Posterior cingulate gyrus (tissue), 11 donors: ENCODE measurements around the gene RHOJ.

Experiments
- DNase-seq, 10 donors: peaks; one replicate each; pipeline versions ENCODE4 v3.0.0 to v3.0.0-alpha.2; 2020 to 2021; ENCODE audit warnings: mixed read lengths in 3 of 10
- intact Hi-C: fragments of 100-400 bp; cut with DNase I; formaldehyde crosslinking; loops from one replicate; pipeline ENCODE4 v1.15.1; 2023

RHOJ gene

GRCh38 chr14:63203618-63204406, 431 bp upstream of the RHOJ start:
- intact Hi-C loops: no loop called here
- peak; percentile 51 to 93 (median 64) for DNase-seq

DNA sequence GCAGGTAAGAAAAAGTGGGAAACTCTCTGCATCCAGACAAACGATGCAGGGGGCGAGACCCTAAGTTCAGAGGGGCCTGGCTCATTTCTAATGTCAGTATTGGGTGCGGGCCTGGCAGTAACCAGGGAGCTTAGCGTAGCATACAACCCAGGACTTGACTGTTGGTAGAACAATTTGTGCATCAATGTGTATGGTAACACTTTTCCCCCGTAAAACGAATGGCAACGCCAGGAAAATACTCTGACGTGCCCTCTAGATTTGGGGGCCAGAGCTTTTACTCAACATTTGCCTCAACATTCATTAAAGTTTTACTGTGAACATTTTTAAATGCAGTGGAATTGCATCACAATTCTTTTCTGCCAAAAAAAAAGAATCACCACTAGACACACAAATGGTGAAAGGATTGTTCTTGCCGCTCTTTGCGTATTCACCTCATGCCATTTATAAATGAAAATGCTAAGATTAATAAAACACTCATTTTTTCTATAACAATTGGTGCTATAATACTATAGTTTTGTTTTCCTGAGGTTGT, 867 bp downstream of the RHOJ start:
- DNase-seq: no peak
- intact Hi-C loops: no loop called here

DNA sequence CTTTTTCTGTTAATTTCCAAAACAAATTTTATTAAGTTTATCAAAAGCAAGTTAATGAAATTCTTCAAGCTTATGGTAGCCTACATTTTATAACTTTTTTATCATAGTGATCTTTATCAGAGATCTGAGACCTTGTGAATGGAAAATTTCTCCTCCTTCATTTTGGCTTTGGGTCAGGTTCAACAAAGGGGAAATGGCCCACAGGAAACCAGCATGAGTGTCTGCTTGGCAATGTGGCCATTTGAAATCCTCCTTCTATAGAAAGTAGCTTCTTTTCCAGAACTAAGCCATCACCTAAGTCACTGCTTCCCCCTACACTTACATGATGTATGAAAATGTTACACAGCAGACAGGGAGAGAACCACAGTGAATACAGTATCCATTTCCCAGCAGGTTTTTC, 1.6 kb downstream of the RHOJ start:
- no peak for DNase-seq
- intact Hi-C loops: no loop called here

DNA sequence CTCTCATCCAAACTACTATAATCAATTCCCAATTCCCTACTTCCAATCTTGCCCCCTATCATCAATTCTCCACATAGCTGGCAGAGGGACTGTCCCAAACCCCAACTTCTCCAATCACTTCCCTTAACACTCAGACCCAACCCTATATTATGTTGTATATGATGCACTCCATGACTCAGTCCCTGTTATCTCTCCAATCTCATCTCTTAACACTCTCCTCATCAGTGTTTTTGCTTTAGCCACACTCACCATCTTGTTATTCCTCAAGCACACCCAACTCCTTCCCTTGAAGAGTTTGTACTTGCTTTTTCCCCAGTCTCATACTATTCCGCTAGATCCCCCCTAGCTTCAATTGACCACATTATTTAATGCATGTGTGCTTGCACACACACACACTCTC, 4.9 kb downstream of the RHOJ start:
- intact Hi-C loops: no loop called here
- DNase-seq: no peak

GRCh38 chr14:63210812-63211211, 6.6 kb downstream of the RHOJ start:
- no peak for DNase-seq
- intact Hi-C loops: no loop called here

- no peak for DNase-seq
- intact Hi-C loops: no loop called here
These were observed 8.0 kb downstream of the RHOJ start for GRCh38 chr14:63212209-63212608.

DNA sequence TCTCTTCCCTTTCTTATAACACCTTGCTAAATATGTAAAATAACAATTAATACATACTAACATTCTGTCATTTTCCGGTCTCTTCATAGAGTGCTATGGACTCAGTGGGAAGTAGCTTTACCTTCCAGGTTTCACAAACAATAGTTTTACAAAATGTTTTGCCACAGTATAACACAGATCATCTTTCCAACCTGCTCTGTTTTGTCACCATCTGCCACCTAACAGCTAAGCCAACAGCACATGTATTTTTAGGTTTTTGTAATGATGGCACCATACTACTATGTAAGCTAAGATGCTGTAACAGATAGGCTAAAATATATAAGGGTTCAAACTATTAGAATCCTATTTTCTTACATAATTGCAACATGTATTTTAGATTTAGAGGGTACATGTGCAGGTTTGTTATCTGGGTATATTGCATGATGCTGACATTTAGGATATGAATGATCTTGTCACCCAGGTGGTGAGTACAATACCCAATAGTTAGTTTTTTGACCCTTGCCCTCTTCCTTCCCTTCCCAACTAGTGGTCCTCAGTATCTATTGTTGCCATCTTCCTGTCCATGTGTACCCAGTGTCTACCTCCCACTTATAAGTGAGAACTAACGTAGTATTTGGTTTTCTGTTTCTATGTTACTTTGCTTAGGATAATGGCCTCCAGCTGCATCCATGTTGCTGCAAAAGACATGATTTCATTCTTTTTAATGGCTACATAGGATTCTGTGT, 8.7 kb downstream of the RHOJ start:
- intact Hi-C loops: no loop called here
- no peak for DNase-seq

DNA sequence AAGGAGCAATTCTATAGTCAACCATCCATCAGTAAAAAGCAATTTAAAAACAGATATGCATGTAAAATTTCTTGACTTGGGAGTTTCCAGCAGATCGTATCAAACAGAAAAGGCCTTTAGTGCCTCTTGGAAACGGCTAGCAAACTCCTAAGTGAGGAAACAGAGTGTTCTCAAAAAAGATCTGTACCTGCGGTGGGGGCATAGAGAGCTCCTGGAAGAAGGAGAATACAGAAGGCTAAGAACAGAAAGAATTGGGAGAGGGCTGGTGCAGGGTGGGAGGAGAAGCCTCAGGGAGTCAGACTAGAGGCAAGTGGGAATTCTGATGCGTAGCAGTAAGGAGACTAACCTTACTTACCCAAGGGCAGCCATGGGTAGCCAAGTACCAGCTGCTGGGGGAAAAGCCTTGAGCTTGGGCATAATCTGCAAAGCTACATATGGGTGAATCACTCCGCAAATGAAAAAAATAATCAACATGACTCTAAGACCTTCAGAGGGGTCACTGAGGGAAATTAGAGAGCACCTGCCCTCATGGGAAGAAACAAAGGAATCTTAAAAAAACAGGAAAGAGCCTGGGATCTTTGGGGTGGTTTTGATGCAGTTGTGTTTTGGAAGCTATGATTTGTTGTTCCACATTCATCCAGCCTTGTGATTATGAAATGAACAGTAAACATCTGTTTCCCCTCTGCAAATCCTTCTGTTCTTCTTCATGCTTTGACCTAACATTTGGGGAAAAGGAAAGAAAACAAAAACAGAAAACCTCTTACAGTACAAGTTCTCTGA, 10.4 kb downstream of the RHOJ start:
- DNase-seq: no peak
- intact Hi-C loops: no loop called here

DNA sequence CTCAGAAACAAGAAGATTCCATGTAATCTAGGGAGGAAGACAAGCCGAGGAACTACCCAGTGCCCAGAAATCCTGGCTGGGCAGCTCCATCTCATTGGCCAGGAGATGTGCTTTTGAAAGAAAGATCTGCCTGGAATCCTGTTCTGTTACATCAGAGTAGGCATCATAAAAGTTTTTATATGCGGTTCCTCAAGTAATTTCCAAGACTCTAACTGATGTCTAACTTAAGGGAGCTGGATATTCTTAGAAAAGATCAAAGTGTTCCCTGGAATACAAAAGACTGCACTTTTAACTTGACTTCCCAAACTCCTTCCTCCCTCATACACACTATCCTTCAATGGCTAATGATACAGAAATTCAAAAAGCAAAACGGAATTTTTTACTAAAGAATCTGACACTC, 16.3 kb downstream of the RHOJ start:
- no peak for DNase-seq
- intact Hi-C loops: no loop called here

- no peak for DNase-seq
- intact Hi-C loops: no loop called here
These were observed 19.4 kb downstream of the RHOJ start for GRCh38 chr14:63223596-63223995.

GRCh38 chr14:63224196-63224595, 20.0 kb downstream of the RHOJ start:
- intact Hi-C loops: no loop called here
- no peak for DNase-seq

GRCh38 chr14:63228217-63228616, 24.0 kb downstream of the RHOJ start:
- no peak for DNase-seq
- intact Hi-C loops: no loop called here

DNA sequence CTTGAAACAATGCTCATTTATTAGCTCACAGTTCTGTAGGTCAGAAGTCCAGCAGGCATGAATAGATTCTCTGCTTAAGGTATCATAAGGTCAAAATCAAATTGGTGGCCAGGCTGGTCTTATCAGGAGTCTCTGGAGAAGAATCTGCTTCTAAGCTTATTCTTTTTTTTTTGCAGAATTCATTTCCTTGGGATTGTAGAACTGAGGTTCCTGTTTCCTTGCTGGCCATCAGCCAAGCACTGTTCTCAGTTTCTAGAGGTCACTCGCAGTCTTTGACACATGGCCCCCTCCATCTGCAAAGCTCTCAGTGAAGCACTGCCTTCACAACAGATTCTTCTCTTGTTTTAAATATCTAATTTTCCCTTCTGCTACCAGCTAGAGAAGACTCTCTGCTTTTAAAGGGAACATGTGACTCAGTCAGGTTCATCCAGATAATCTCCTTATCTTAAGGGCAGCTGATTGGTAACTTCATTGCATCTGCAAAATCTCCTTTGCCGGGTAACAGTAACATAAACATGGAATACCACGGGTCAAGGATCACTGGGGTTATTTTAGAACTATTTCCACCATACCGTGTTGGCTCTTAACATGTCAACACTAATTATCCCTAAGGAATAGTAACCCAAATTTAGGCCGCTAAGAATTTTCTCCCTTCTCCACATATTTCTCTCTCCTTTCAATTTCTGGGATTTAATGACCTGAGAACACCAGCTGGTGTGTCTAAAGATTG, 25.3 kb downstream of the RHOJ start:
- DNase-seq: no peak
- intact Hi-C loops: no loop called here

GRCh38 chr14:63231766-63232165, 27.5 kb downstream of the RHOJ start:
- DNase-seq: no peak
- intact Hi-C loops: no loop called here

GRCh38 chr14:63237791-63238190, 33.5 kb downstream of the RHOJ start:
- intact Hi-C loops: no loop called here

GRCh38 chr14:63240221-63240620, 36.0 kb downstream of the RHOJ start:
- DNase-seq: no peak

More at GRCh38 chr14:63237791-63238190, 33.5 kb downstream of the RHOJ start:
- no peak for DNase-seq

DNA sequence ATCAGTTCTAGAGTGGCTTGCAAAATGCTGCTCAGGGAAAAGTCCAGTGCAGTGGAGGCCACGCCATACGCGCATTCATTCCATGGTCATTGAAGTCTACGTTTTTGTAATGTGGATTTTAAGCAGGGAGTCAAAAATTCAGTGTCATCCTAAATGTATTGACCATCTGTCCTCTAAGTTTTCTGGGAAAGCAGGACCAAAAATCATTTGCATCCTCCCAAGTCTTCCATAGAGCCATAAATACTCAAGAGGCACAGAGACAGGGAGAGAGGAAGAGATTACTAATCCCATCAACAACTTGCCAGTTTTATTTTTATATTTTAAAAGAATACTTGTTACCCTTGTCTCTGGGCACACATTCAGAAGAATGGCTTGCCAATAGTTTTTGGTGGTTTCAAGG, 36.9 kb downstream of the RHOJ start:
- intact Hi-C loops: no loop called here
- DNase-seq: no peak

More at GRCh38 chr14:63240221-63240620, 36.0 kb downstream of the RHOJ start:
- intact Hi-C loops: no loop called here

- DNase-seq: no peak
- intact Hi-C loops: no loop called here
These were observed 39.4 kb downstream of the RHOJ start for GRCh38 chr14:63243646-63244045.

- intact Hi-C loops: no loop called here
- DNase-seq: no peak
These were observed 41.6 kb downstream of the RHOJ start for GRCh38 chr14:63245893-63246292.

GRCh38 chr14:63248211-63248610, 44.0 kb downstream of the RHOJ start:
- DNase-seq: no peak
- intact Hi-C loops: no loop called here
